CD1c-positive myeloid dendritic cell (primary cell): ENCODE measurements around the gene UCP2.

Experiments used
- DNase-seq: peaks from one replicate; pipeline ENCODE4 v3.0.0-alpha.2; 2016; ENCODE audit errors: extremely low spot score

Gene UCP2

DNA sequence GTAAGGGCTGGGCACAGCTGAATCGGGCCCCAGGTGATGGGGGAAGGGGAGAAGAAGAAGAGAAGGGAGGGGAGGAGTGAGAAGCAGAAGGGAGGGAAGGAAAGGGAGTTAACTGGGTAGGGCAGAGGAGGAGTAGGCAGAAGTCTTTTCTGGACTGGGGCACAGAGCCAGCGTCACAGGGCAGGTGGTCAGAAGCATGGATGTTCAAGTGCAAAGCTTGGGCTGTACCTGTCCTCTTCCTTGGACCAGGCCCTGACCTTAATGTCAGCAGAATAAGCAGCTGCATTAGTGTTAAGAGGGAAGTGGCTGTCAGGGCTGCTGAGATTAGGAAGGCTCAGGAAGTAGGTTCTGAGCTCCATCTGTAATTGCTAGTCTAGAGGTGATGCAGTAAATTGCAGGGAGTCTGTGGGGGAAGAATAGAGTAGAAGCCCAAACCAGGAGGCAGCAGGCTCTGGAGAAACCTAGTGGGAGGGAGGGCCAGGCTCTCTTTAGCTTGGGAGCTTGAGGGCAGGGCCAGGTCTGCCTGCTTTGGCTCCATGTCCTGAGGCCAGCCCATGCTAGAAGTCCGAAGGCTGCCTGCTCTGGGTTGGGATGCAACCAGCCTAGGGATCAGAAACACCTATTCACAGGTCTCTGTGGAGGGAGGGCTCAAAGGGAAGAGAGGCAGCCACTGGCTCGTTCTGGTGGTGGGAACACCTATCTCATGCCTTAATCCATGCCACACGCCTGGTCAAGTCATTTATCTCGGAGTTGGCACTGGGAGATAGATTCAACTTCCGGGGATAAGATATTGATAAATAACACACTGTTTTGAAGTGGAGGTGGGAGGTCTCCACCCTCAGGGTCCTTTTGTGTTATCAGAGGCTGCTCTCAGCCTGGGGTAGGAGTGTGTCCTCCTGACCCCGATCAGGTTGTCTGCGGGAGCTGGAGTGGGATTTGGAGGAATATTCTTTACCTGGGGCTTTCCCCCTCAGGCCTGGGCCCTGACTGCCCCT, 28.0 kb upstream of the UCP2 start:
- no peak for DNase-seq

DNA sequence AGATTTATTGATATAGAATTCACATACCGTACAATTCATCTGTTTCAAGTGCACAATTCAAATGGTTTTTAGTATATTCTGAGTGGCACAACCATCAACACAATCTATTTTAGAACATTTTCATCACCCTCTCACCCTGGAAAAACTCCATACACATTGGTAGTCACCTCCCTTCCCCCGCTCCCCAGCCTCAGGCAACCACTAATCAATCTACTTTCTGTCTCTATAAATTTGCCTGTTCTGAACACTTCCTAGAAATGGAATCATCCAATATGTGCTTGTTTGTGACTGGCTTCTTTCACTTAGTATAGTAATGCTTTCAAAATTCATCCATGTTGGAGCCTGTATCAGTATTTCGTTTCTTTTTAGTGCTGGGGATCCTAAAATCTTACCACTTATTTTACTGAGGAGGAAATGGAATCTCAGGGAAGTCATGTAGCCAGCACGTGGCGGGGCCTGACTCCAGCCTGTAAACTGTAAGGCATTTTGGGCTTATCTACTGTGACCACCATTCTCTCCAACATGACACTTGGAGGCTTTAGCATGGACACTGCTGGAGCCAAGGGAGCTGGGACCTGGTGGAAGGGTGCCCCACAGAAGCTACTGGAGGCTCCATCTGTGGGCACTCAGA, 27.1 kb upstream of the UCP2 start:
- no peak for DNase-seq

DNA sequence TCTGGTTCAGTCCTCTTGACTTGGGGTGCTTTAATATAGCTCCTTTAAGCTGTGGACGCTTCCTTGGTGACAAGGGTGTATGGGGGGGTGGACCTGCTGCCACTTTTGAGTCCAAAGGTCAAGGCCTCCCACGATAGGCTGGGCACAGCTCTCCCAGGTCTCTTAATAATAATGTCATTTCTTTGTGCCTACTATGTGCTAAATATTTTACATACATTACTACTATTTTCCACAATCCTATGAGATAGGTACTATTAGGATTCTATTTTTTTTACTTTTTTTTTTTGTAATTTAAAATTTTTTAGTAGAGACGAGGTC, 26.5 kb upstream of the UCP2 start:
- DNase-seq = no peak

DNA sequence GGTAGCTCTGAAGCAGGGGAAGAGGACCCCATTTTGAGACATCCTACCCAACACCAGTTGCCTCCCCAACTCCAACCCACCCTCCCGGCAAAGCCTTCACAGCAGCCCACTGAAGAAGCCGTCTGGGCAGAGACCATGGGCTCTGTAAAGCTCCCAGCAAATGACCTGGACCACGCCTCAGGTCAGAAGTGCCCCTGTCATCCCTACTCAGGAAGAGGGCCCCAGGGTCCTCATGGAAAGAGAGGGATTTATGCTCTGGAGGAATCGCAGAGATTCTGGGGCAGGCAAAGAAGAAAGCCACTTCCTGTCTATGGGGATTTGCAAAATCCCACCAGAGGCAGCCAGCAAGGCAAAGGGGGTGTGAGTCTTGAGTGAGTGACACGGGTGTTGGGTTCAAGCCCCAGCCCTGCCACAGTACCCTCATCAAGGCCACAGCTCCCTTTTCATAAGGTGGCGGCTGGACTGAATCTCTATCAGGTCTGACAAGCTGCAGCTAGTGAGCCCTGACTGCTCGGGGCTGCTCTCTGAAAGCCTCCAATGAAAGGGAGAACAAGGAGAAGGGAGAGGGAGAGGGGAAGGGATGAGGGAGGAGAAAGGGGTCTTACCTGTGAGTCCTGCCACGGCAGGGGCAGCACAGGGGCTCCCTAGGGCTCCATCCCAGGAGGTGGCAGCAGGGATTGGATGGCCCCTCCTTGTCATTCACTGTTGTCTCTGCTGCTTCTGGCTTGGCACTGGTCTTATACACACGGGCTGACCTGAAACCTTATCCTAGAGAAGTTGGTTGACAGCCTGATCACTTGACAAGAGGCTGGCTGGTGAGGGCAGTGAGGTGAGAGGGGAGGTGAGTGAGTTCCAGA, 26.0 kb upstream of the UCP2 start, which contains the start of gene UCP3:
Gene UCP3, minus strand, starts transcription at position 713 of the 857 bp plus-strand sequence. CDS start 2,043 bp downstream, outside the sequence.
- no peak for DNase-seq

DNA sequence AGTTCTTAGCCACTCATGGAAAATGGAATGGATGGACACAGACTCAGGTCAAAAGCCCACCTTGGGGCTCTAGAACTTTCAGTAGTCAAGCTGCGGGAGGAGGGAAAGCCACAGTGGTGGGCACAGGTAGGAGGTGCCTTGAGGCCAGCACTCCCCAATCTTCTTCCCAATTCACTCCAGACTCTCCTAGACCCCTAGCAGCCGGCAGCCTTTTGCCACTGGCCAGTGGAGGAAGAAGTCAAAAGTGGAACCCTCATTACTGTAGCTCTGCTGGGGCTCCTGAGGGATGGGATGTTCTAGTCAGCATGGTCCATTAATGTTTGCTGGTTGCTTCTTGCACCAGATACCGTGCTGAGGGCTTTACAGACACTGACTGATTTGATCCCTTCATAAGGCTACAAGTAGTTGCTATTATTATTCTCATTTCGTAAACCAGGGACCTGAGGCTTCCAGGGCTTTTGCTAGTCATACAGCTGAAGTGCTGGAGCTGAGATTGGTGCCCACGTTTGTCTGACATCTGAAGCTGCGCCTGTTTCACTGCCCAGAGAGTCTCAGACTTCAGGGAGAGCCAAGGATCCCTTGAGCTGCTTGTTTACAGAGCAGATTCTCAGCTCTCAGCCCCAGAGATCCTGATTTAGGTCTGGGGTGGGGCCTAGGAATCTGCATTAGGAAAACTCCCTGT, 25.2 kb upstream of the UCP2 start:
- DNase-seq = no peak

DNA sequence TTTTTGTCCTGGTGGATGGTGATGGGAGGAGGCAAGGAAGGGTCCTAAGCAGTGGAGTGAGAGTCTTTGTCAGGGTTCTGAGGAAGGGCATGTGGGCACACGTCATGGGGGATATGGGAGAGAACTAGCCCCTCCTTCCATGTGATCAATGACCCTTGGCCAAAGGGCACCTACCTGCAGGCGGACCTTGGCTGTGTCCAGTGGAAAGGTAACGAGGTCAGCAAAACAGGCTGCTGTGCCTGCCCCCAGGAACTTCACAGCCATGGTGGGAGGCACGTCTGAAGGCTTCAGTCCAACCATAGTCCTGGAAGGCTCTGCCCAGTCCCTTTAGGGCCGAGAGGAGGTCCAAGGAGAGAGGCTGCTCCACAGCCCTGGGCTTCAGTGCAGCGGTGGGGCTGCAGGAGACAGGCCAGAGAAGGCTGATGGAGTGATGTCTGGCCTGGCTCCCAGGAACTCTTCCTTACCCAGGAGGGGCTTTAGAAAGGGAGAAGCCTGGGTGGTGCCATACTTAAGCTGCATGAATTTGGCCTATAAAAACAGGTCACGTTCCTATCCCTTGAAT, 24.2 kb upstream of the UCP2 start:
- DNase-seq = no peak

DNA sequence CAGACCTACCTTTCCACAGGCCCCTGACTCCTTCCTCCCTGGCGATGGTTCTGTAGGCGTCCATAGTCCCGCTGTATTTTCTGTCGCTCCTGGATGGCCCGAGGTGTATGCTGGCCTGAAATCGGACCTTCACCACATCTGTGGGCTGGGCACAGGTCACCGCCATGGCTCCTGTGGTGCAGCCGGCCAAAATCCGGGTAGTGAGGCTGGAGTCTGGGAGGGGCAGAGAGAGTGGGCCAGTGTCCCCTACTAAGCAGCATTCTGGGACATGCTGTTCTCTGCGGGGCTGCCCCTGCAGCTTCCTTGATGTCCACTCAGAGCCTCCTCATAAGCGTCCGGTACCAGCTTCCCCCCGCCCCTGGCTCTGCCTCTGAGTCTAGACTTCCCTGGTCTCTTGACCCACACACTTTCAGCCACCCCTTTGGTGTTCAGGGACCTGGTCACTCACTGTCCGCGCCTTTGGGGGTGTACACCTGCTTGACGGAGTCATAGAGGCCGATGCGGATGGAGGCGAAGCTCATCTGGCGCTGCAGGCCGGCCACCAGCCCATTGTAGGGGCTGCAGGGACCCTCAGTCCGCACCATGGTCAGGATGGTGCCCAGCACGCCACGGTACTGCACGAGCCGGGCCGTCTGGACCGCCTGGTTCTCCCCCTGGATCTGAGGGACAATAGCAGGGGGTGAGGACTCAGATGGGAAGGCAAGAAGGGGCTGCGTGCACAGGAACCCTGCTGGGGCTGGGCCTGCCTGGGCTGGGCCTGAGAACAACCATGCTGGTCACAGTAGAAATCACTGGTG, 23.3 kb upstream of the UCP2 start:
- no peak for DNase-seq

DNA sequence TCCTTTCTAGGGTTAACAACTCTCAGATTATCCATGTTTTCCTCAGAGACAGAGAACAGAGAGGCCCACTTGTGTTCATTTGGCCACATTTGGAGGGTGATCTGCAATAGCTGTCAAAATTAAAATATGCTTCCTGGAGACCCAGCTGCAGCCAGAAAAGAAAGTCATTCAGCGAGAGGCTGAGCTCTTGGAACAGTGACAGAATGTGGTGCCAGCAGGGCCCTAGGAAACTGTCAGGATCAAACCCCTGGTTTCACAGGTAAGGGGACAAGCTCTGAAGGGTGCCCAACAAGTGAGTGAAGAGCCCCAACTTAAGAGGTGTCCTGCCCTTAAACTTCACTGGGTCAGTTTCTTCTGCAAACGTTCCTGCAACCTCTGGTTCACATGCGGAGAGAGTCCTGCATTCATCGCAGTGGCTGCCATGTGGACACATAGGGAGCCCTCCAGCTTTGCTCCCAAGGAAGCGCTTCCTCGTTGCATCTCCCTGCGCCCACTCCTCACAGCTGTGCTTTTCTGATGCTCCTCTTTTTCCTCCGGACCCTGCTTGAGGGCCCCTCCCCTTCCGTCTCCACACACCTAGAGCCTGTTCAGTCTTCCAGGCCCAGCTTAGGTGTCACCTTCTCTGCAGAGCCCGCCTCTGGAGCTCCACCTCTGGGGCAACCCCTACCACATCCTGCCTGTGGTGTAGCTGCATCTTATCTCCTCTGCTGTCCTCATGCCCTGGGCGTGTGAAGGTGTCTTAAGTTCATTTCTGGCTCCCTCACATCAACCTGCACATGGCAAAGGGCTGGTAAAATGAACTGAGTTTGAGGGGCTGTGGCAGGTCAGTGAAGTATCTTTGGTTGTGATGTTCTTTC, 22.3 kb upstream of the UCP2 start:
- peak; percentile 42 for DNase-seq

DNA sequence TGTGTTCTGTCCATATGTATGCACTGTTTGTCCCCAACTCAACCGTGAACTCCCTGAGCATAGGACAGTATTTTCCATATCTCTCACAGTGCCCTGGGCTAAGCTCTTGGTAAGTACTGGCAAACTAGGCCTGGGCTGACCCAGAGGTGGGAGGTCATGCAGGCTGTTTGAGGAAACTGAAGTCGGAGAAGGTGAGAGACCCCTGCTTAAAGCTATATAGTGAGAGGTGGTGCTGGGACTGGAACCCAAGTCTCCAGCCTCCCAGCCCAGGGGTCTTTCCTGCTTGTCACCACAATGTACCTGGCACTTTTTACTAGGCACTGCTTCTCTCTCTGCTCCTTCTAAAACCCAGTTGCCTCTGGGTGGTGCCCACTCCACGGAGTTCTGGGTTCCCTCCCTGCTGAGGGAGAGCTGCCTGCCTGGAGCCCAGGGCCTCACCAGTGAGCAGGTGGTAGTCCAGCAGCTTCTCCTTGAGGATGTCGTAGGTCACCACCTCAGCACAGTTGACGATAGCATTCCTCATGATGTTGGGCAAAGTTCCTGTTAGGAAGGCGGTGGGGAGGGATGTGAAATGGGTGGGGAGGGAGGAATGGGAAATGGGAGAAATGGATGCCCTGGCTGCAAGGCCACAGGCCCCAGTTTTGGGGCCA, 21.5 kb upstream of the UCP2 start:
- no peak for DNase-seq

DNA sequence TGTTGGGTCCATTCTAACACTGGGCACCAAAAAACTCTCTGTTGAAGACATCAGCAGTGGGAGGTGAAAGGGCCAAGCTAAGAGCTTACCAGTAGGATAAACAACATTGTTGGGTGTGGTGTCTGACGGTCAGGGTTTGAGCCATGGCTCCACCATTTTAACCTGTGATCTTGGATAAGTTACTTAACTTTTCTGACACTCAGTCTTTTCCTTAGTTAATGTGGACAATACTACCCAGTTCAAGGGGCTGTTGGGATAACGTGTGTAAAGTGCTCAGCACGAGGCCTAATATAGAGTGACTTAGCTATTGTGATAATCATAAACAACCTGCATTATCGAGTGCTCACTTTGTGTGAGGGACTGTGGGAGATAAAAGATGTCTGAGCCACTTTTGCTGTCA, 20.2 kb upstream of the UCP2 start:
- DNase-seq = no peak

DNA sequence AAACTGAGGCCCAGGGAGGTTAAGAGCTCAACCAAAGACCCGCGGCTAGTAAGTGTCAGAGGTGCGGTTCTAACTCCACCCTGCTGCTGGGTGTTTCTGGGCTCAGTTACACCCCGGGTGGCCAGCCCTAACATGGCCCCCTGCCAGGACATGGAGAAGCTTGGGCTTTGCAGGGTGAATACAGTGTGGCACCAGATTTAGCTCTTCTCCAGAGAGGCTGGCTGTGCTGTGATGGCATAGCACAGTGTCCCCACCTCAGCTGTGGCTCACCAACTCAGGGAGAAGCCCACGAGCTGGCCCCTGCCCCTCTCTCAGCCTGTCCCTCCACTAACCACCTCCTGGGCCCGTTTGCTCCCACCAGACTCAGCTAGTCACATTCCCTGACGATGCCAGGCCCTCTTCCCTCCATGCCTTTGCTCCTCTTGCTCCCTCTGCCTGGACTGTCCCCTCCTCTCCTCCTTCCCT, 19.2 kb upstream of the UCP2 start:
- DNase-seq = no peak

DNA sequence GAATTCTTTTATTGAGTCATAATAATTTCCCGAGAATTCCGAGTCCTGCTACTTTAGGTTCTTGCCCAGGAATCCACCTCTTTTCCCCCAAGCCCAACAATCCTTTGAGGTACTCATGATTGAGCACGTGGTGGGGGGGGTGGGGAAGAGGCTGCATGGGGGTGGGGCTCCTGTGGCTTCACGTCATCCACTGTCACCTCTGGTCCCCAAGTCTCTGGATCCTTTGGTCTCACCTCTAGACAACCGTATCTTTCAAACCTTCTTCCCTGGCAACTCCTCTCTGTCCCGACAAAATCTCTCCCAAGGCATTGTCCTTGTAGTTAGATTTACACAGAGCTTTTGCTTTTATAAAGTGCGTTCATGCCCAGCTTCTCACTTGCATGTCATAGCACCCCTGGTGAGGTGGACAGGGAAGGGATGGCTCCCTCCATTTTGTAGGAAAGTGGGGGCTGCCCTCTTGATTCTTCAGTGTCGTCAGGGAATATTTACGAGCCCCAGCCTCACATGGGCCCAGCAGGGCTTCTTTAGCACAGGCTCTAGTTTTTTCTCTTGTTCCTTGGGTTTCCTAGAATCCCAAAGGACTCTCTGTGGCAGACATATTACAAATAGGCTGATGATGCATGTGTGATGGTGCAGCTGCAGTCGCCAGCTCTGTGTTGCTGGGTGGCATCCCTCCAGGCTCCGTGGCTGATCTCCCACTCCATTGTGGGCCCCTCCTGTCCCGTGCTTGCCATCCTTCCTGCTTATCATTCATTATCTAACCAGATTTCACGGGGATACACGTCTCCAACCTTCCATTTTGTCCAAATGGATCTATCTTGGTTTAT, 17.9 kb upstream of the UCP2 start:
- DNase-seq = no peak

DNA sequence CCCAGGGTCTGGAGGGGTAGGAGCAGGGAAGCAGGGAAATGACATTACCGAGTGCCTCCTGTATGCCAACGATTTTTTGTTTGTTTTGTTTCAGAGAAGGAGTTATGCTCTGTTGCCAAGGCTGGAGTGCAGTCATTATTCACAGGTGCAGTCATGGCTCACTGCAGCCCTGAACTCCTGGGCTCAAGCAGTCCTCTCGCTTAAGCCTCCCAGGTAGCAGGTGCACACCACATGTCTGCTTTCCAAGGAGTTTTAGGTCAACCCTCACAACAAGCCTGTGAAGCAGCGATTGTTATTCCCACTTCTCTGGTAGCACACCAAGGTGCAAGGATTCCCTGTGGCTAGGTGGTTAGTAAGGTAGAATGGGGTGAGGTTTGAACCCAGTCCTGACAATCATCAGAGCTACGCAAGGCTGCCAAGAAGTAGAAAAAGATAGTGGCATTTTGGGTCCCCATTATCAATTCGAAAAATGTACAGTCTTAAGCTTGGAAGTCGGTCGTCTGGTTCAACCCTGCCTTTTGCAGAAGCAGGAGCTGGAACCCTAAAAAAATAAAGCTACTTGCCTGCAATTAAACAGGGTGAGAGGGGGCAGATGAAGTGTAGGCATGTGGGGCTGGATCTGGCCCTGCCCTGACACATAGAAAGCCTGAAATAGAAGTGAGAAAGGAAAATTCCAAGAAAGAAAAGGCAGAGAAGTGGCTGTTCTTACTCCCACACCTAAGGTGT, 17.1 kb upstream of the UCP2 start:
- no peak for DNase-seq

DNA sequence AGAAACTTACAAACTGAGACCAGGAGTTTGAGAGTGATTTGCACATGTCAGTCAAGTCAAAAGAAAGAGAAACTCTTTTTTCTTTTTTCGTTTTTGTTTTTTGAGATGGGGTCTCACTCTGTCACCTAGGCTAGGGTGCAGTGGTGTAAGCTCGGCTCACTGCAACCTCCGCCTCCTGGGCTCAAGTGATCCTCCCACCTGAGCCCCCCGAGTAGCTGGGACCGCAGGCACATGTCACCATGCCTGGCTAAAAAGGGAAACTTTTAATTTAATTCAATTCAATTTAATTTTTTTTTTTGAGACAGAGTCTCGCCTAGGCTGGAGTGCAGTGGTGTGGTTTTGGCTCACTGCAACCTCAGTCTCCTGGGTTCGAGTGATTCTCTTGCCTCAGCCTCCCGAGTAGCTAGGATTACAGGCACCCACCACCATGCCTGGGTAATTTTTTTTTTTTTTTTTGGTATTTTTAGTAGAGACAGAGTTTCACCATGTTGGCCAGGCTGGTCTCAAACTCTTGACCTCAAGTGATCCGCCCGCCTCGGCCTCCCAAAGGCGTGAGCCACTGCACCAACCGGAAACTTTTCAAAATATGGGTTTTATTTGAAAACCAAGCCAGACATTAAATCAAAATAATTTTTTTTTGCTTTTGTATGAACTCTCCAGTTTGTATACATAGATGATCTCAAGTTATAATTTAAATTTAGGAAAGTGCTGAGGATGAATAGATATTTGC, 16.4 kb upstream of the UCP2 start:
- DNase-seq = no peak

DNA sequence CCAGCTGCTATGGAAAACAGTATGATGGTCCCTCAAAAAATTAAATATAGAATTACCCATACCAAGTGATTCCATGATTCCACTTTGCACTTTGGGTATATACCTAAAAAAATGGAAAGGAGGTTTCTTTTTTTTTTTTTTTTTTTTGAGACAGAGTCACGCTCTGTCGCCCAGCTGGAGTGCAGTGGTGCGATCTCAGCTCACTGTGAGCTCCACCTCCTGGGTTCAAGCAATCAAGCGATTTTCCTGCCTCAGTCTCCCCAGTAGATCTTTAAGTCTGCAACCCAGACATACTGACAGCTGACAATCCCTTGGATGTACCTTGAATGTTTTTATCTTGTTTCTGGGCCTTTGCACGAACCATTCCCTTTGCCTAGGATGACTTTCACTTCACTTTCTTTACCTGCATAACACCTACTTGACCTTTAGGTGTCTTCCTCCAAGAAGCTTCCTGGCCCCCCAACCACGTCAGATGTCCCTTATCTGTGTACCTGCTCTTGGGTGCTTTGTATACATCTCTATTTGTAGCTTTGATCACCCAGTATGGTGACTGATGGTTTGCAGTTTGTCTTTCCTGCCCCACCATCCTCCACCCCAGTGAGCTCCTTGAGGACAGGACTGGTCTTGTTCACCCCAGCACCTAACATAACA, 14.6 kb upstream of the UCP2 start:
- DNase-seq = no peak

DNA sequence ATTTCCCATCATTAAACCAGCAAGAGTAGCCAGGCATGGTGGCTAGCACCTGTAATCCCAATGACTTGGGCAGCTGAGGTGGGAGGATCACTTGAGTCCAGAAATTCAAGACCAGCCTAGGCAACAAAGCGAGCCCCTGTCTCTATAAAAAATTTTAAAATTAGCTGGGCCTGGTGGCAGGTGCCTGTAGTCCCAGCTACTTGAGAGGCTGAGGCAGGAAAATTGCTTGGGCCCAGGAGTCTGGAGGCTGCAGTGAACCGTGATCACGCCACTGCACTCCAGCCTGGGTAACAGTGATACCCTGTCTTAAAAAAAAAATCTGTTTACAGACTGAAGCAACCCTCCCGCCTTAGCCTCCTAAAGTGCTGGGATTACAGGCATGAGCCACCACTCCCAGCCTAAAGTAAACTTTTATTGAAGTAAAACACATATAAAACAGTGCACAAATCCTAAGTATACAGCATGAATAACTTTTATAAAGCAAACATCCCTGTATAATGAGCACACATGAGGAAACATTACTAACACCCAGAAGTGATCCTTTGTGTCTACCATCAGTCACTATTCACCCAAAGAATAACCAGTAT, 13.6 kb upstream of the UCP2 start:
- no peak for DNase-seq
